Middle frontal gyrus (tissue), 1 donor: Measurements from ENCODE around the gene GTSE1.

Source experiments
- DNase-seq: peaks from one replicate; pipeline ENCODE4 v3.0.0-alpha.2; 2015; ENCODE audit warnings: low spot score; ENCODE audit errors: extremely low spot score

Gene GTSE1

GRCh38 chr22:46363611-46364321 lies 67.1 kb downstream of the GTSE1 start:
- no peak for DNase-seq

- DNase-seq, result no peak
Observed at GRCh38 chr22:46364341-46365165, 67.9 kb downstream of the GTSE1 start.

GRCh38 chr22:46365166-46365624 lies 68.5 kb downstream of the GTSE1 start:
- DNase-seq, result no peak

GRCh38 chr22:46366327-46366731 lies 69.7 kb downstream of the GTSE1 start:
- DNase-seq, result no peak

DNA sequence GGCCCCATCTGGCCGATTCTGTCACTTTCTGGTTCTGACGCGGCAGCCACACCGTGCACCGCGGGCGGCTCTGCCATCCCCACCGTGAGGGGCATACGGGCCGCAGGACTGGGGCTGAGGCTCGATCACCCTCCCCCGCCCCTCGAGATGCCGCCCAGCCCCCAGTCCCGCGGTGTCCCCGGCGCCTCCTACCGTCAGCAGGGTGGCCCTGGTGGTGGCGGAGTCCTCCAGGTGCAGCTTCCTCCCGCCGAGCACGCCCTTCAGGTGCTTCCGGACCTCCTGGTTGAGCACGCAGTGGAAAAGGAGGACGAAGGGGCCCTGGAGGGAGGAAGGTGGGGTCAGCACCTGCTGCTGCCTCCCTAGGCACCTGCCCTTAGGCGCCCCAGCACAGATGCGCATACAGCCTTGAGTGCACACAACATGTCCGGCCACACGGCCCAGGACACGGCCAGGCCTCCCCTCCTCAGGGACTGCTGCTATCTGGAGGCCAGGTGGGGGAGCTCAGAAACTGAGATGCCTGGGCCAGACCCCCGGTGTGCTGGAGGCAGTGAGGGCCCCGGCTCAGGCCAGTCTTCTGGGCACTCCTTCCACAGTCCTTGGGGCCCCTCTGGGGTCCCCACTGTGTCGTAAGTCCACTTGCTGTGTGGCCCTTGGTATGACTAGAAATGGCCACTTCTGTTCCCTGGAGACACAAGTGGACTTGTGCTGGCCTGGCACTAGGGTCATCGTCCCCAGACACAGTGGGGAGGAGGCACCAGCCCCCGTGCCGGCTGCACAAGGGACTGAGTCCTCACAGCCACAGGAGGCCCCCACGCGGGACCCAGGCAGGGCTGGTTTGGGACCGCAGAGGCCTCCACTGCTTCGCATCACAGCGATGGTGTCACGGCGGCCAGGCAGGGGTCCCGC lies 70.4 kb downstream of the GTSE1 start:
- DNase-seq, result no peak

DNA sequence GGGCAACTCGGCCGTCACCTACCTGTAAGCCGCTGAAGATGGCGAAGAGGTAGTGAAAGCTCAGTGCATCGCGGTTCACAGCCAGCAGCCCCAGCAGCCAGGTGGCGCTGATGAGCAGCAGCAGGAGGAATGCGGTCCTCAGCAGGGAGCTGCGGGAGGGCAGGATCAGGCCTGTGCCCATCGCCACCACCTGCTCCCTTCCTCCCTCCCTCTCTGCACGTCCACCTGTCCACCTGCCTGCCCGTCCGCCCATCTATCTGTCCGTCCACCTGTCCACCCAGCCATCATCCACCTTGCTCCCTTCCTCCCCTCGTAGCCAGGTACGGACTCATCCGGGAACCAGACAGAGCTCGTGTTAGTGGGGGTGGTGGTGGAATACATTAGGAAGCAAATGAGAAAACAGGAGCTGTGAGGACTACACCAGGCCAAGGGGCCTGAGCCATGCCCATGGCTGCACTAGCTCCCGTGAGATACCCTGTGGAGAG lies 71.1 kb downstream of the GTSE1 start:
- DNase-seq, result no peak

DNA sequence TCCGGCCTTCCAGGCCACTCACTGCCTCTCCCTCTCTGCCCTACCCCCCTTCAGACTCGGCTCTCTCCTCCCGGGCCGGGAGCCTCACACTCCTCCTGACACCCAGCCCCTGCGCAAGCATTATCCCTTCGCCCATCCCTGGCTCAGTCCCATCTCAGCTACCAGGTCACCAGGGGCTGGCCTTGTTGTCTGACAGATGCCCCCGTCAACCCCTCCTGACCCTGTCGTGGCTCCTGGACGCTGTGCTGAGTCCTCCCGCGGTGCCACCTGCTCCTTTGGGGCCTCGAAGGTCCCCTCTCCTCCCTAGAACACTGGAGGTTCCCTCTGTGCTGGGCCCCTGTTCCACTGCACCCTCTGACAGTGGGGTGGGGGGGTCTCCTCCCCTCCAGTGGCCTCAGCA lies 71.8 kb downstream of the GTSE1 start:
- no peak for DNase-seq

DNA sequence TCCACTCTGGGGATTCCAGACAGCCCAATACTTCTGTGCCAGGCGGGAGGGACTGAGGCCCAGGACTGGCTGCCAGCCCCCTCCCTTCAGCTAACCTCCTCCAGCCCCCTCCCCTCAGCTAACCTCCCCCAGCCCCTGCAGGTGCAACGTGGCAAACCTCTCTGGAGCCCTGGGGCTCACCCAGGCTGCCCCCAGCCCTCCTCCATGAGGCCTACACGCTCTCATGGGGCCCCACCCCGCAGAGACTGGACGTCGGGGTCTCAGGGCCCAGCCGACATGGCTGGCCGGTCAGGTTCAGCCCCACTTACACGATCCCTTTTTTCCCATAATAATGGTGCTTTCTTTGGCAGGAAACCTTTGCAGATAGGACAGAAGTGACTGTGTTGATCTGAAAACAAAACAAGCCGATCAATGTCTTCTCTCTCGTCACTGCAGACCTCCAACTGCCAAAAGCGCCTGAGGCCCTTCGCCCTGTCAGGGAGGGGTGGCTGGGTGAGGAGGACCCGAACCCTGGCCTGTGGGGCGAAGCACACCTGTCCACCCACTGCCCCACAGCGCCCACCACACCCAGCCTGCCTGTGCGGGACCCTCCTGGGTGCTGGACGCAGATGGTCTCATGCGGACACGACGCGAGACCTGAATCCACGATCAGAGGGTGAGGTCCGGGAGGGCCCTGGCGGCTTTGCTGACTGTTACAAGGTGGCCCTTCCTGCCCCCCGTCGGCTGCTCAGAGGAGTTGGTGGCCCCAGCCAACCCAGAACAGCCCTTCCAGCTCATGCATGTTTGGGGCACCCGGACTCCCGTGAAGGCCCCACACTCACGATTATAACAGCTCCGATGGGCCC lies 72.4 kb downstream of the GTSE1 start:
- no peak for DNase-seq

GRCh38 chr22:46369716-46370583 lies 73.3 kb downstream of the GTSE1 start:
- DNase-seq, result no peak

DNA sequence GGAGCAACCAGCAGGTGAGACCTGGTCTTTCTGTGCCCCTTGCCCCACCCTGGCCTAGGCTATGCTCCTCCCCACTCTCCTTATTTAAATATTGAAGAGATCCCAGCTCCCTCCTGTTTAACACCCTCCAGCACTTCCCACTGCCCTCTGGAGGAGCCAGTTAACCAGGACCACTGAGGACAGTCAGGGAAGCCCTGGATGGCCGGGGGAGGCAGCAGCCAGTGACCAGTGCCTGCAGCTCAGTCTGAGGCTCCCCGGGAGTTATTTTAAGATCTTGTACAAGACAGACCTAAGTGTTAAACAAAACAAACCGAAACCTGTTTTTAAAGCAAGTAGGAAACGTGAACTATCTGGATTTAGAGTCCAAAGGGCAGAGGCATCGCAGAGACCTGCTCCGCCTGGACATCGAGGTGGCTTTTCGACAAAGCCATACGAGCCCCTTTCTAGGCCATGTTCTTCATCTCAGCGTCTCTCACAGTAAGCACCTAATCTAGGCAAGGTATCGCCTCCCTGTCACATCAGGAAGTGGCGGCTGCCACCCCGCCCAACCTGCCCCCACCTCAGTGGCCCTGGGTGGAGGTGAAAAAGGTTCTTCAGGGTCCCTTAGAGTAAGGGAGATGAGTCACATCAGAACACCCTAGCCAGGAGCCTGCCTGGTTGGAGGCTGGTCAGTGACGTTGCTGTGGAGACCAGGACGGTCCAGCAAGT lies 74.1 kb downstream of the GTSE1 start:
- no peak for DNase-seq

DNA sequence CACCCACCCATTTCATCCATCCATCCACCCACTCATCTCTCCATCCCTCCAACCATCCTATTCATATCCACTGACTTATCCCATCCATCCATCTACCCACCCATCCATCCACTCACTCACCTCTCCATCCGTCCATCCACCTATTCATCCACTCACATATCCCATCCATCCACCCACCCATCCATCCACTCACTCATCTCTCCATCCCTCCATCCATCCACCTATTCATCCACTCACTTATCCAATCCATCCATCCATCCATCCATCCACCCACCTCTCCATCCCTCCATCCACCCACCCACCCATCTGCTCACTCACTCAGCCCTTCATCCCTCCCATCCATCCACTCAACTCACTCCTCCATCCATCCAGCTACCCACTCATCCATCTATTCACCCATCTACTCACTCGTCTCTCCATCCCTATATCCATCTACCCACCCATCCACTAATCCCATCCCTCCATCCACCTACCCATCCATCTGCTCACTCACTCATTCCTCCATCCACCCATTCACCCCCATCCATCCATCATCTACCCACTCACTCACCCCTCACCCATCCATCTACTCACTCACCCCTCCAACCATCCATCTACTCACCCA lies 75.1 kb downstream of the GTSE1 start:
- DNase-seq, result no peak

GRCh38 chr22:46372686-46373085 lies 76.0 kb downstream of the GTSE1 start:
- DNase-seq, result no peak

GRCh38 chr22:46373159-46373558 lies 76.5 kb downstream of the GTSE1 start:
- DNase-seq, result no peak

GRCh38 chr22:46373921-46374662 lies 77.4 kb downstream of the GTSE1 start:
- no peak for DNase-seq

- no peak for DNase-seq
Observed at GRCh38 chr22:46374663-46375474, 78.2 kb downstream of the GTSE1 start.

DNA sequence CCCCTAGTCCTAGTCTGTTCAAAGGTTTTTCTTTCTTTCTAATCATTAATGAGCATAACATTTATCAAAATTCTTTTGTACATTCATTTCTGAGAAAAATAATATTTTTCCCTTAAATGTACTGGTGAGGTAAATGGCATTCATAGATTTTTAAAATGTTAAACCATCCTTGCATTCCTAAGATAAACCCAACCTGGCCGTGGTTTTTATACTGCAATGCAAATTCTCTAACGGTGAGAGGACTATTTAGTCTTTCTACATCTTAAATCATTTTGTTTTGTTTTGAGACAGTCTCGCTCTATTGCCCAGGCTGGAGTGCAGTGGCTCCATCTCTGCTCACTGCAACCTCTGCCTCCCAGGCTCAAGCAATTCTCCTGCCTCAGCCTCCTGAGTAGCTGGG lies 79.4 kb downstream of the GTSE1 start:
- no peak for DNase-seq

DNA sequence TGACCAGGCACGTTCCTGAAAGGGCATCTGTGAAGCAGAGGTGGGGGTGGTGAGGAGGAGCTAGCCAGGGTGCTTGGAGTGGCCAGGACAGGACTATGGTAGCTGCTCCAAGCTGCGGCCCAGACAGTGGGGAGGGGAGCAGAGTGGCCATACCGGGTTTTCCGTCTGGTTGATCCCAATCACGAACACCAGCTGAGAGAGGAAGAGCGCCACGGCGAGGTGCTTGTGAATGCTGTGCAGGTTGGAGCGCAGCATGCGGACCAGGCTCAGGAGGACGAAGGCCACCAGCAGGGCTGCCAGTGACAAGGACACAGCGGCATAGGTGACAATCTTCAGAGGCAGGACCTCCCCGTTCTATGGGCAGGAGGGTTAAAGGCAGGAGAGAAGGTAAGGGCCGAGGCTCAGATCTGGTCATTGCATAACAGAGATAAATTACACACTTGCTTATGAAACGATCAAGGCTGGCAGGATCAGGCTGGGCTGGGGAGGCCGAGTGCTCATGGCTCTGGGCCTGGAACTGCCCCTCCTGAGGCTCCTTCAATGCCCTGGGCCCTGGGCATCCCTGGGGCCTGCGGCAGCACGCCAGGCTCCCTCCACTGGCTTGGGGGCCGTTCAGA lies 80.3 kb downstream of the GTSE1 start:
- DNase-seq, result no peak
